Fibroblast of the conjunctiva (primary cell): ENCODE results near the gene CASP1.
A peak's percentile ranks its signal among the peaks of the same experiment; 100 is the strongest.
"Not testable (repeated sequence)": the region's sequence is repeated elsewhere in the genome, so short reads cannot be mapped to it uniquely, and the experiment has no call there.

Experiments
- DNase-seq: peaks from one replicate; pipeline ENCODE4 v3.0.0-alpha.2; 2010; ENCODE audit warnings: low read depth

The CASP1 gene

GRCh38 chr11:105045676-105046296, 10.8 kb upstream of the CASP1 start:
- peak; percentile 18 for DNase-seq

GRCh38 chr11:105044557-105045524, 9.9 kb upstream of the CASP1 start, which contains the start of gene CARD16:
Gene CARD16, minus strand, starts transcription at chr11:105045335. Its CDS starts 38 bp downstream, at chr11:105045297.
- DNase-seq, result peak; percentile 52

- no peak for DNase-seq
Observed at GRCh38 chr11:105042178-105042577, 7.2 kb upstream of the CASP1 start.

GRCh38 chr11:105040703-105041102, 5.8 kb upstream of the CASP1 start:
- no peak for DNase-seq

- DNase-seq, result not testable (repeated sequence)
Observed at GRCh38 chr11:105034388-105034787, 556 bp downstream of the CASP1 start.

- DNase-seq, result no peak
Observed at GRCh38 chr11:105033781-105034180, 1.2 kb downstream of the CASP1 start.

- no peak for DNase-seq
Observed at GRCh38 chr11:105033343-105033742, 1.6 kb downstream of the CASP1 start.

GRCh38 chr11:105032495-105032894, 2.4 kb downstream of the CASP1 start:
- DNase-seq, result no peak

GRCh38 chr11:105027678-105028077, 7.3 kb downstream of the CASP1 start:
- no peak for DNase-seq

- no peak for DNase-seq
Observed at GRCh38 chr11:105024394-105024793, 10.6 kb downstream of the CASP1 start.

- no peak for DNase-seq
Observed at GRCh38 chr11:105023003-105023402, 11.9 kb downstream of the CASP1 start, which contains the start of gene CASP5. Gene CASP5, minus strand, starts transcription at chr11:105023168. Its CDS starts 32 bp downstream, at chr11:105023136.

- no peak for DNase-seq
Observed at GRCh38 chr11:105022527-105022926, 12.4 kb downstream of the CASP1 start.

GRCh38 chr11:105007463-105007862, 27.5 kb downstream of the CASP1 start:
- DNase-seq, result no peak

GRCh38 chr11:105005451-105005845, 29.5 kb downstream of the CASP1 start:
- DNase-seq, result no peak

GRCh38 chr11:105004021-105004420, 30.9 kb downstream of the CASP1 start:
- peak; percentile 32 for DNase-seq

GRCh38 chr11:105003151-105003550, 31.8 kb downstream of the CASP1 start:
- no peak for DNase-seq

GRCh38 chr11:105000797-105001196, 34.1 kb downstream of the CASP1 start:
- DNase-seq, result no peak

GRCh38 chr11:105000167-105000566, 34.8 kb downstream of the CASP1 start:
- no peak for DNase-seq

- no peak for DNase-seq
Observed at GRCh38 chr11:104999721-105000120, 35.2 kb downstream of the CASP1 start.

GRCh38 chr11:104997288-104997687, 37.7 kb downstream of the CASP1 start:
- no peak for DNase-seq

GRCh38 chr11:104995001-104995408, 39.9 kb downstream of the CASP1 start:
- DNase-seq, result no peak

GRCh38 chr11:104992781-104993180, 42.2 kb downstream of the CASP1 start:
- DNase-seq, result no peak

GRCh38 chr11:104991994-104992393, 43.0 kb downstream of the CASP1 start:
- no peak for DNase-seq
